Measurements from ENCODE around the gene ITPRIPL2.

ITPRIPL2 gene

DNA sequence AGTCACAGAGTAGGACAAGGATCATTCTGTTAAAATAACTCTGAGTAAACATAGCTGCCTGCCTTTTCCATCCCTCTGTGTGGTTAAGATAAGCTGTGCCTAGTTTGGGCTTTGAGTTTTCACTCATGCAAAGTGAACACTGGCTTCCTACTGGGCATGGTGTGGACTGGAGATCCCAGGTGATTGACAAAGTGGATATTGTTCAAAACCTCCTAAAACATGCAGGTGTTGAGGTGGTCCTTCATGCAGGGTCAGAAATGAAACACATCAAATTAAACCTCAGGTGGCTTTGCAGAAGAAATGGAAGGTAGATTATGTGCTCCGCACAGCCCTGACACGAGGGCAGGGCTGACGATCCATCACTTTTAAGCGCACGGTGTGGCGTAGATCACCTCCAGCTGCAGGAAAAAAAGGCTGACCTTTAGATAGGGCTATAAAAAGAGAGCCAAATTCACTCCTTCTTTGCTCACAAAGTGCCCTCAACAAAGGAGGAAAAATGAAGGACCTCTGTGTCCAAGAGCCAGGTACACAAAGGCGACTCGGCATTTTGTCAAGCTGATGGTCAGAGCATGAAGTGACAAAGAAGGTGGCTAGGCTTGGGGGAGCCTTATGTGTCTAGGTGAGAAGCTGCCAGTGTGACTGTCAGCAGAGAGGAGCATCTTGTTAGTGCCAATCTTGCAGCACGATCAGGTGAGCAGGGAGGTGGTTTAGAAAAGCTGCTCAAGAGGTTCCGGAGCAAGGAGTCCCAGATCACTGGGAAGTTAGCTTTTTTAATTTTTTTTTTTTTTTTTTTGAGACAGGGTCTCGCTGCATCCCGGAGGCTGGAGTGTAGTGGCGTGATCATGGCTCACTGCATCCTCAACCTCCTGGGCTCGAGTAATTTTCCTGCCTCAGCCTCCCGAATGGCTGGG, 19.9 kb upstream of the ITPRIPL2 start:
- no peak for DNase-seq

- DNase-seq: no peak
These were observed 19.0 kb upstream of the ITPRIPL2 start for GRCh38 chr16:19094542-19095365.

- no peak for DNase-seq
These were observed 18.1 kb upstream of the ITPRIPL2 start for GRCh38 chr16:19095654-19096053.

- DNase-seq: no peak
These were observed 15.6 kb upstream of the ITPRIPL2 start for GRCh38 chr16:19098173-19098572.

DNA sequence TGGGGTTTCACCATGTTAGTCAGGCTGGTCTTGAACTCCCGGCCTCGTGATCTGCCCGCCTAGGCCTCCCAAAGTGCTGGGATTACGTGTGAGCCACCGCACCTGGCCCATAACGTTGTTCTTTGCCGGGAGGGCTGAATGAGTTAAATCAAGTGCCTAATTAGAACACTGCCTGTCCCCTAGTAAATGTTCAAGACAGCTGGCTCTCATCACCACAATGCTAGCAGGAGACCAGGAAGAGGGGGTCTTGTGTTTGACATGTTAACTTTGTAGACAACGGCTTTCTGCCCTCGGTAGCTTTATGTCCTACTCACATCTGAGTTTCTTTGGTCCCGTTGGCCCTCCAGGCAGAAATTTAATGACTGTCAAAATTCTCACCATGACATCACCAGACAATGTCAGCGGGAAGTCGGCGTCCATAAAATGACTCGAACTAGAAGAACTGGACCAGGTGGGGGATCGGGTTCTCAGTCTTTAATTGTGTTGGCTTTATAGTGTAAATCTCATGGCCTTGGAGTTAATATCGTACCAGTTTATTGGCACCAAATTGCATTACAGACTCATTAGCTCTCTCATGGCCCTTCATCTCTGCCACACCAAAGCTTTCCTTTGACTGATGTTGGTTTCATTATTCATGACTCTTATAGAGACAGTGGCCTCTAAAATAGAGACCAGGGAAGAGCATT, 11.4 kb upstream of the ITPRIPL2 start:
- no peak for DNase-seq

- no peak for DNase-seq
These were observed 9.2 kb upstream of the ITPRIPL2 start for GRCh38 chr16:19104607-19105006.

DNA sequence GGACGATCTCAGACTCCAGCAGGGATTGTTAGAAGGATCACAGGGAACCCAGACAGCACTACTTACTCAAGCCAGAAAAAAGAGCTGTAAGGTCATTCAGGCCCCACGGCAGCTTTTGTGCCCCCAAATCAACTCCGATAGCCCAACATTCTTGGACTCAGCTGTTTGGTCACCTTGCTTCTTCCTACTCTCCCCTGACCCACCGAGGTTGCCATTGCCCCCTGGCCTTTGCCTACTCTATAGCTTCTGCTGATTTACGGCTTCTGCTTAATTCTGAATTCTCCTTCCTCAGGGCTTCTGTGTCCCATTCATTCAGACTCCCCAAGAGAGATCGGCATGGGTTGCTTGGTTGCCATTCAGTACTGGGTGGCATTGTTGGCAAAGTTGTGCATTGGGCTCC, 8.6 kb upstream of the ITPRIPL2 start:
- no peak for DNase-seq

DNA sequence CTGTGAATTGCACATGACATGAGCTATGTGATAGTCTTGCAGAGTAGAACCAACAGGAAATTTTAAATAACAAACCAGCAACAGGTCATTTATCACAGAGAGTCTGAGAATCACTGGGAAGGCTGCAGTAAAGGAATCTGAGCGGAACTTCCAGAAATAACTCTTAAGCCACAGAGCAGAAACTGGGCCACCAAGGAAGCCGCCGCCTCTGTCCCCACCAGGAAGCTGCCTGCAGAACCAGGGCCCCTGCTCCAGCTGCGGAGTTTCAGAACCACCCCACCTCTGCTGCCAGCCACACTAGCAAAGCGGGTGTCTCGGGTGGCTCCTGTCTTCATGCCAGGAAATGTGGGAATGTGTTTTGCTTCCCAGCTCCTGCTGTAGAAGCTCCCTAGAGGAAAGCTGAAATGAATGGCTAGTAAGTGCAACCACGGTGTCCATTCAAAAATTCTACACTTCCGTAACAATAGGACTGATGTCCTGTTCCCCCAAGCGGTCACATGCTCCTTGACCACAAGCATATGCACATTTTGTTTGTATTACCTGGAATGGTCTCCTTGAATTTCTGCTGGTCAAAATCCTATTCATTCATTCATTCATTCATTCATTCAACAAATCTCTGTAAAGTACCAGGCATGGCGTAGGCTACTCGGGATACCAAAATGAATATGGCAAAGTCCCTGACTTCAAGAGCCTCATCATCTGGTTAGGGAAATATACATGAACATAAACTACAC, 7.7 kb upstream of the ITPRIPL2 start:
- DNase-seq: no peak

DNA sequence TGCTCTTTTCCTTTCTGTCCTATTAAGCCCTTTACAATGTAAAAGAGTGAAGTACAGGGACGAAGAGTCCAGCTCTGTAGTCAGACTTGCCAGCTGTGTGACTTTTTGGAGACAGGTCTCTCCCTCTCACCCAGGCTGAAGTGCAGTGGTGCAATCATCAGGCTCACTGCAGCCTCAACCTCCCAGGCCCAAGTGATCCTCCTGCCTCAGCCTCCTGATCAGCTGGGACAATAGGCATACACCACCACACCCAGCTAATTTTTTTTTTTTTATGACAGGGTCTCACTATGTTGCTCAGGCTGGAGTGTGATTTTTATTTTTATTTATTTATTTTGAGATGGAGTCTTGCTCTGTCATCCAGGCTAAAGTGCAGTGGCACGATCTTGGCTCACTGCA, 7.1 kb upstream of the ITPRIPL2 start:
- DNase-seq: no peak

- no peak for DNase-seq
These were observed 5.1 kb upstream of the ITPRIPL2 start for GRCh38 chr16:19108409-19109287.

DNA sequence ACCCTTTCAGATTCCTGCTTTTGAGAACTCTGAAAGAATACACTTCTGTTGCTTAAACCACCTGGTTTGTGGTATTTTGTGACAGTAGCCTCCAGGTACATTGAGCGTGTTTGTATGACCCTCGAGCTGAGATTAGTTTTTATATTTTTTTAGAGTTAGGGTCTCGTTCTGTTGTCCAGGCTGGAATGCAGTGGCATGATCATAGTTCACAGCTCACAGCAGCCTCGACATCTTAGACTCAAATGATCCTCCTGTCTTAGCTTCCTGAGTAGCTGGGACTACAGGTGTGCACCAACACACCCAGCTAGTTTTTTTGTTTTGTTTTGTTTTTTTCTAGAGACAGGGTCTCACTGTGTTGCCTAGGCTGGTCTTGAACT, 4.5 kb upstream of the ITPRIPL2 start:
- DNase-seq: no peak

DNA sequence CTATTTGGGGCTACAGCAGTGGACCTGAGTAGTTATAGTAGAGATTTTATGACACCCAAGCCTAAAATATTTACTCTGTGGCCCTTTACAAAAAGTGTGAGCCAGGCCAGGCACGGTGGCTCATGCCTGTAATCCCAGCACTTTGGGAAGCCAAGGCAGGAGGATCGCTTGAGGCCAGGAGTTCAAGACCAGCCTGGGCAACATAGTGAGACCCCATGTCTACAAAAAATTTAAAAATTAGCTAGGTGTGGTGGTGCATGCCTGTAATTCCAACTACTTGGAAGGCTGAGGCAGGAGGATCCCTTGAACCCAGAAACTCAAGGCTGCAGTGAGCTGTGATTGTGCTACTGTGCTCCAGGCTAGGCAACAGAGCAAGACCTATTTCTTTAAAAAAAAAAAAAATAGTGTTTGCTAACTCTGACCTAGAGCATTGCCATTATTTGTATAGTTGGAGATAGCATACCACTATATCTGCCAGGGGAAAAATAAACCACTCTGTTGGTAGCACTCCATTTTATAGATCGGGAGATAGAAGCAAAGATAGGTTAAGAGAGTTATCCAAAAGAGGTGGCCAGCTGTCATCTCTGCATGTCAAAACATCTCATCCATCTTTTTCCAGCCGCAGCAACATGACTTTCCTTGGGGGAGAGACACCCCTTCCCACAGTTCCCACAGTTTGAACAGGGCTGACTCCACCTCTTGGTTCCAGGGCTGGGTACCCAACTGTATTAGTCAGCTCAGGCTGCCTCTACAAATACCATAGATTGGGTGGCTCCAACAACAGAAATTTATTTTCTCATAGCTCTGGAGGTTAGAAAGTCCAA, 3.0 kb upstream of the ITPRIPL2 start:
- no peak for DNase-seq

DNA sequence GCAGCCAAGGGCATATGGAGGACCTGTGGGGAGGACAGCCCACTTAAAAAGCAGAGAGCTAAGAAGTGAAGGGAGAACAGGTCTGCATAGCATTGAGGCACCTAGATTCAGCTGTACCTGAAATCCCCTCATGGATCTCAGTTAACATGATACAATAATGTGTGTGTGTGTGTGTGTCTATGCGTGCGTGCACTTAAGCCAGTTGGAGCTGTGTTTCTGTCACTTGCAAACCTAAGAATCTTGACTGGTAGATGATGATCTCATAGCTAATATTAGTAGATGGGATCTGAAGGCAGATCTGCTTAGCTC, 1.7 kb upstream of the ITPRIPL2 start:
- DNase-seq: no peak

GRCh38 chr16:19114359-19115147, 789 bp downstream of the ITPRIPL2 start:
- no peak for DNase-seq

DNA sequence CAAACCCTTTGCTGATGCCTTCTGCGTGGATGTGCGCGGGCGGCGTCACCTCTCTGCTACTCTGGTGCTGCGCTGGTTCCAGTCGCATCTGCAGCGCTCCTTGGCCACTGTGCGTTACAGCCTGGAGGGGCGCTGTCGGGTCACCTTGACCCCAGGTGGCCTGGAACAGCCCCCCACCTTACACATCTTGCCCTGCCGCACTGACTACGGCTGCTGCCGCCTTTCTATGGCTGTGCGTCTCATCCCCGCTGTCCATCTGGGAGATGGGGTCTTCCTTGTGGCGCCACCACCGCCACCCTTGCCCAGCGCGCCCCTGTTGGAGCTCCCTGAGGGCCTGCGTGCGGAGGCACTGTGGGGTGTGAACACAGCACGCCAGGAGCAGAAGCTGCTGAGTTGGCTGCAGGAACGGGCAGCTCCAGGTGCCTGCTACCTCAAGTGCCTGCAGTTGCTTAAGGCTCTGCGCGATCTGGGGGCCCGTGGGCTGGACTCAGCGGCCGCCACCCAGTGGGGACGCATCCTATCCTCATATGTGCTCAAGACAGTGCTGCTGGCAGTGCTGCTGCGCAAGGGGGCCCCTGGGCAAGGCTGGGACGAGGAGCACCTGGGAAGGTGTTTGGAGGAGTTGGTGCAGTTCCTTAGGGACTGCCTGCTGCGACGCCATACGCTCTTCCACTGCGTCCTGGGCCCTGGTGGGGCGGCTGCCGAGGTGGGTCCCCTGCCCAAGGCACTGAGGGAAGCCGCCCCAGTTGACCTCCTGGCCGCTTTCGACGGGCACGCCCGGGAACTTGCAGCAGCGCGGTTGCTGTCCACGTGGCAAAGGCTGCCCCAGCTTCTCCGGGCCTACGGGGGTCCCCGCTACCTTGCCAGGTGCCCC, 1.6 kb downstream of the ITPRIPL2 start:
- DNase-seq: no peak

- DNase-seq: no peak
These were observed 3.1 kb downstream of the ITPRIPL2 start for GRCh38 chr16:19116711-19117449.

DNA sequence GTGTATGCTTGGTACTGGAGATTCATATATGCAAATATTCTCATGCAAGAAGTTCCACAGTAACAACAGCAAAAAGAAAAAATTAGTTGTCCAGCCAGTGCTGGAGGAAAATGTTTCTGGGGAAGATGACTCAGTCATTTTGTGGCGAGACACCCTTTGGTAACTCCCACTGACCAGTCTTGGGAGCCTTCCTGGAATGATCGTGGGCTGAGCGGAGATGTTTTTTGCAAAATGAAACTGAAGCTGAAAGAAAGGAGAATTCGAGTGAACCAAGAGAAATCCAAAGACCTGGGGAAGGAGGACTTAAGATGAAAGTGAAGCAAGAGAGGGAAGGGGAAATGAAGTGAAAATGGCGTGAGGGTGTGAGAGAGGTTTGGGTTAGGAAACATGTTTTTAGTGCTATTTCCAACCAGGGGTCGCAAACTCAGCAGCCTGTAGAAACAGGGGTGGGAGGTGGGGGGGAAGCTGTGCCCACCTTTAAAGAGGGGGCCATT, 5.2 kb downstream of the ITPRIPL2 start:
- no peak for DNase-seq

DNA sequence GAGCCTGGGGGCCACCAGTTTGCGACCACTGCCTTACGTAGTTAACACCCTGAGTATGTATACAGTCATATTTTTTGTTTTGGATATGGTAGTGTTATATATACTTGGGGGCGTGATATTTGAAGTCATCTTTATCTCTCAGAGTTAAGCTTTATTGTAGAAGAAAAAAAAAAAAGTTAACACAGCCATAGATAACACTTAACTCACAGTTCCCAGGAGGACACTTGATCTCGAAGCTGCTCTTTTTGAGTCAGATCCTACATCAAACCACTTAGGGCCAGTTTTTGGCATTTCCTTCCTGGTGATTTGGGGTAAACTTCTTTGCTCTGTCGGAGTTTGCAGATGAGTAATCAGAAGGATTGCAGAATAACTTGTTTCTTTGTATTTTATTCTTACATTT, 5.8 kb downstream of the ITPRIPL2 start:
- DNase-seq: no peak

Measured in activated CD4-positive, alpha-beta T cell treated with anti-CD3 and anti-CD28 coated beads for 1 hour (primary cell).